Embryonic facial prominence (tissue), 1 donor: ENCODE results near the gene DIS3L2.

Experiments used
- DNase-seq: peaks from one replicate; pipeline ENCODE4 v3.0.0-alpha.2; 2016; ENCODE audit errors: extremely low spot score

DIS3L2 gene

GRCh38 chr2:232053777-232054176 lies 92.3 kb downstream of the DIS3L2 start:
- no peak for DNase-seq

- no peak for DNase-seq
Measured at GRCh38 chr2:232058063-232058877, 96.8 kb downstream of the DIS3L2 start.

- DNase-seq: no peak
Measured at GRCh38 chr2:232058931-232059330, 97.4 kb downstream of the DIS3L2 start.

GRCh38 chr2:232061265-232061664 lies 99.8 kb downstream of the DIS3L2 start:
- no peak for DNase-seq

- no peak for DNase-seq
Measured at GRCh38 chr2:232073026-232073425, 111.5 kb downstream of the DIS3L2 start.

GRCh38 chr2:232073699-232074098 lies 112.2 kb downstream of the DIS3L2 start:
- no peak for DNase-seq

- DNase-seq: no peak
Measured at GRCh38 chr2:232075080-232075479, 113.6 kb downstream of the DIS3L2 start.

GRCh38 chr2:232075859-232076258 lies 114.3 kb downstream of the DIS3L2 start:
- DNase-seq: no peak

GRCh38 chr2:232076272-232076671 lies 114.8 kb downstream of the DIS3L2 start:
- no peak for DNase-seq

GRCh38 chr2:232076736-232077135 lies 115.2 kb downstream of the DIS3L2 start:
- no peak for DNase-seq

- DNase-seq: no peak
Measured at GRCh38 chr2:232085164-232085563, 123.7 kb downstream of the DIS3L2 start.

- DNase-seq: no peak
Measured at GRCh38 chr2:232085826-232086425, 124.4 kb downstream of the DIS3L2 start.

- DNase-seq: no peak
Measured at GRCh38 chr2:232088771-232089170, 127.3 kb downstream of the DIS3L2 start.

- no peak for DNase-seq
Measured at GRCh38 chr2:232094201-232094600, 132.7 kb downstream of the DIS3L2 start.

GRCh38 chr2:232094883-232095282 lies 133.4 kb downstream of the DIS3L2 start:
- no peak for DNase-seq

GRCh38 chr2:232097260-232097659 lies 135.7 kb downstream of the DIS3L2 start:
- no peak for DNase-seq

- no peak for DNase-seq
Measured at GRCh38 chr2:232097758-232098157, 136.2 kb downstream of the DIS3L2 start.

- no peak for DNase-seq
Measured at GRCh38 chr2:232102380-232102779, 140.9 kb downstream of the DIS3L2 start.

- DNase-seq: no peak
Measured at GRCh38 chr2:232103140-232103737, 141.7 kb downstream of the DIS3L2 start.

GRCh38 chr2:232104076-232104646 lies 142.6 kb downstream of the DIS3L2 start:
- DNase-seq: no peak

- no peak for DNase-seq
Measured at GRCh38 chr2:232111551-232111950, 150.0 kb downstream of the DIS3L2 start.

GRCh38 chr2:232113821-232114220 lies 152.3 kb downstream of the DIS3L2 start:
- DNase-seq: no peak
